Caco-2 (cell line): ENCODE data around the gene CFAP61. TPM values are rescaled to one million over a fixed set of nuclear protein-coding genes. Genes with fewer than 3 reads are reported as not detected.

Experiments
- BruUV-seq: library from RNA; stranded (reverse); fragments of 400-500 nt; replicated peaks from 2 replicates; lab custom pipeline; 2021; lab: Mats Ljungman, UMichigan
- CTCF ChIA-PET: fragments of 300-600 bp; sonication (Branson Sonifier 250); formaldehyde crosslinking; loops from one replicate; lab custom pipeline; 2022; ENCODE audit warnings: antibody characterized with exemption; lab: Charles Lee
- POLR2A ChIA-PET: fragments of 300-600 bp; sonication (Branson Sonifier 250); formaldehyde crosslinking; loops from one replicate; lab custom pipeline; 2022; ENCODE audit warnings: antibody characterized with exemption; lab: Charles Lee
- DNase-seq, 2 experiments: peaks; one replicate each; pipeline versions ENCODE4 v3.0.0 to v3.0.0-alpha.2; 2020 to 2022
- H3K27me3 ChIP-seq: replicated peaks from 2 replicates; pipeline ENCODE4 v1.6.0; 2011; ENCODE audit warnings: low read length; ENCODE audit not compliant: control insufficient read depth, insufficient read depth
- H3K36me3 ChIP-seq: 2 replicates; pipeline ENCODE4 v1.5.1; 2011; ENCODE audit warnings: low read length; ENCODE audit not compliant: control insufficient read depth, insufficient read depth
- H3K4me1 ChIP-seq: fragments of 250-450 bp; sonication (Bioruptor Pico); 2 replicates; pipeline ENCODE4 v1.5.1; 2020; ENCODE audit warnings: mild to moderate bottlenecking
- H3K4me3 ChIP-seq: 2 replicates; pipeline ENCODE4 v1.5.1; 2011; ENCODE audit warnings: low read depth, mild to moderate bottlenecking, control low read depth, low read length
- H3K9me3 ChIP-seq: fragments of 250-450 bp; sonication (Bioruptor Pico); 2 replicates; pipeline ENCODE4 v1.5.1; 2020; ENCODE audit warnings: mild to moderate bottlenecking, moderate library complexity
- H3K27ac Mint-ChIP-seq: one replicate; pipeline ENCODE4 v1.8.0; 2022; ENCODE audit warnings: mixed read lengths; ENCODE audit not compliant: unreplicated experiment
- H3K27me3 Mint-ChIP-seq: one replicate; pipeline ENCODE4 v1.8.0; 2022; ENCODE audit warnings: mixed read lengths; ENCODE audit not compliant: insufficient read depth, unreplicated experiment
- H3K36me3 Mint-ChIP-seq: one replicate; pipeline ENCODE4 v1.8.0; 2022; ENCODE audit warnings: mild to moderate bottlenecking, mixed read lengths; ENCODE audit not compliant: insufficient read depth, unreplicated experiment
- H3K4me1 Mint-ChIP-seq: one replicate; pipeline ENCODE4 v1.8.0; 2022; ENCODE audit warnings: low read depth, mixed read lengths; ENCODE audit not compliant: unreplicated experiment
- H3K4me3 Mint-ChIP-seq: one replicate; pipeline ENCODE4 v1.8.0; 2022; ENCODE audit warnings: mild to moderate bottlenecking, moderate library complexity, mixed read lengths; ENCODE audit not compliant: unreplicated experiment
- H3K9me3 Mint-ChIP-seq: one replicate; pipeline ENCODE4 v1.8.0; 2022; ENCODE audit warnings: mixed read lengths; ENCODE audit not compliant: unreplicated experiment
- intact Hi-C: fragments of 100-400 bp; cut with micrococcal nuclease; formaldehyde crosslinking; loops from one replicate; pipeline ENCODE4 v1.10.0; 2022; ENCODE audit not compliant: unreplicated experiment
- total RNA-seq: library from RNA; stranded (reverse); gene quantifications from 2 replicates; pipeline ENCODE4 v1.2.3, GENCODE V29; 2022
- TF ChIP-seq, protein P1 (sequence below), 2 experiments: fragments of 200-600 bp in 1 of 2; IDR thresholded peaks; 1 replicate in 1 of 2; 2 replicates in 1 of 2; pipeline versions ENCODE4 v1.5.1 to v1.8.0; 2011 to 2022; ENCODE audit warnings: antibody characterized with exemption in 1 of 2, control low read depth in 1 of 2, inconsistent platforms in 1 of 2, low read depth in 1 of 2, low read length in 1 of 2, mild to moderate bottlenecking in 1 of 2, moderate library complexity in 1 of 2; ENCODE audit not compliant: insufficient read depth in 1 of 2, severe bottlenecking in 1 of 2, unreplicated experiment in 1 of 2

The CFAP61 gene
- total RNA-seq, 1 experiment from 2014 or later: not detected

DNA sequence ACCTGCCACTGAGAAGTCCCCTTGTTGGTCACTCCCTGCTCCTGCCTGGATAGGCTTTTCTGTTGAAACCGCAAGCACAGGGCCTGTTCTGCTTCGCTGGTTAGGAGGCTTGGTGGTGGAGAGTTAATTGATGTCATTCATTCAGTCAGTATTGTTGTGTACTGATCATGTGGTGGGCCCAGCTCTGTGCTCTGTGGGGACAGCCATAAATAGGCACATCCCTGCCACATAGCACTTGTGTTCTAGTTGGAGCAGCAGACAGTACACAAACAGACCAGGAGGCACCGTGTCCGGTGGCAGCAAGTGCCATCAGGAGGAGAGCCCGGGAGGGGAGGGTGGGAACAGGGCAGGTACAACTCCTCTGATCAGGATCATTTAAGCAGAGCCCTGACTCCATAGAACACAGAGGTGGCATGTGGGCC, 160.4 kb downstream of the CFAP61 start:
- no peaks in the 10 kb centered on the region for H3K4me1 ChIP-seq
- Mint-ChIP-seq H3K27me3 (no peaks in the 10 kb centered on the region), H3K4me1 (peaks cover 10% of the 10 kb centered on the region), H3K9me3 (no peaks in the 10 kb centered on the region), H3K27ac (no peak overlapping the region), H3K36me3 (no peaks in the 10 kb centered on the region), H3K4me3 (no peak overlapping the region)
- ChIA-PET POLR2A (no interaction called here), CTCF (no interaction called here)
- TF ChIP-seq, protein P1, sequence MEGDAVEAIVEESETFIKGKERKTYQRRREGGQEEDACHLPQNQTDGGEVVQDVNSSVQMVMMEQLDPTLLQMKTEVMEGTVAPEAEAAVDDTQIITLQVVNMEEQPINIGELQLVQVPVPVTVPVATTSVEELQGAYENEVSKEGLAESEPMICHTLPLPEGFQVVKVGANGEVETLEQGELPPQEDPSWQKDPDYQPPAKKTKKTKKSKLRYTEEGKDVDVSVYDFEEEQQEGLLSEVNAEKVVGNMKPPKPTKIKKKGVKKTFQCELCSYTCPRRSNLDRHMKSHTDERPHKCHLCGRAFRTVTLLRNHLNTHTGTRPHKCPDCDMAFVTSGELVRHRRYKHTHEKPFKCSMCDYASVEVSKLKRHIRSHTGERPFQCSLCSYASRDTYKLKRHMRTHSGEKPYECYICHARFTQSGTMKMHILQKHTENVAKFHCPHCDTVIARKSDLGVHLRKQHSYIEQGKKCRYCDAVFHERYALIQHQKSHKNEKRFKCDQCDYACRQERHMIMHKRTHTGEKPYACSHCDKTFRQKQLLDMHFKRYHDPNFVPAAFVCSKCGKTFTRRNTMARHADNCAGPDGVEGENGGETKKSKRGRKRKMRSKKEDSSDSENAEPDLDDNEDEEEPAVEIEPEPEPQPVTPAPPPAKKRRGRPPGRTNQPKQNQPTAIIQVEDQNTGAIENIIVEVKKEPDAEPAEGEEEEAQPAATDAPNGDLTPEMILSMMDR (IDR thresholded peaks at IDR 0.05; ENCODE audit: insufficient read depth in 1 of 2, low read depth in 1 of 2, low read length in 1 of 2, severe bottlenecking in 1 of 2, unreplicated experiment in 1 of 2): no peak
- DNase-seq: no peak
- no peaks in the 10 kb centered on the region for H3K27me3 ChIP-seq
- no peaks in the 10 kb centered on the region for H3K9me3 ChIP-seq
- BruUV-seq: no TSS peak
- intact Hi-C loops: no loop called here
- H3K4me3 ChIP-seq: no peak overlapping the region
- H3K36me3 ChIP-seq: no peaks in the 10 kb centered on the region

- BruUV-seq: no TSS peak
- DNase-seq: no peak
- POLR2A ChIA-PET: no interaction called here
Measured at GRCh38 chr20:20213526-20214121, 161.3 kb downstream of the CFAP61 start.

DNA sequence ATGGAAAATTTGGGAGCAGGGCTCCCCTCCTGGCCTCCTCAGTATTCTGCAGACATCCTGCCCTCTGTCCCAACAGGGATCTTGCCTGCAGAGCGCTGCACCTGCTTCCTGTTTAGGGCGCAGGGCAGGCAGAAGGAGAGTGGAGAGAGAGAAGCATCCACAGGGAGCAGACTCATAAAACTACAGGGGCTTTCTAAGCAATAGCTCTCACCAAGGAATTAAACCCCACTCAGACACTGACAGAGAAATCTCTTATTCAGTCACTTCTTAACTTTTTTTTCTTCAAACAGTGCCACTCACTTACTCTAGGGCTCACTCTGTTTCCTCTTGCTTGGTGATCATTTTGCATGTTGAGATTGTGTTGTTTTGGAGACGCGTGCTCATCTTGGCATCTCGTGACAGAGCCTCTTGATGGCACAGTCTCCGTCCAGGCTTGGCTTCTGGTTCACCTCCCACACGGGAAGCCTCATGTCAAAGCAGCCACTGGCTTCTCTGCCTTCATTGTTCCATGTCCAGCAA, 162.5 kb downstream of the CFAP61 start:
- H3K27me3 ChIP-seq: no peaks in the 10 kb centered on the region
- DNase-seq: no peak
- no peaks in the 10 kb centered on the region for H3K36me3 ChIP-seq
- Mint-ChIP-seq H3K9me3 (no peaks in the 10 kb centered on the region), H3K4me3 (no peak overlapping the region), H3K36me3 (no peaks in the 10 kb centered on the region), H3K27me3 (no peaks in the 10 kb centered on the region), H3K27ac (no peak overlapping the region), H3K4me1 (peaks cover 15% of the 10 kb centered on the region)
- intact Hi-C loops: no loop called here
- TF ChIP-seq, protein P1 (IDR thresholded peaks at IDR 0.05; ENCODE audit: insufficient read depth in 1 of 2, low read depth in 1 of 2, low read length in 1 of 2, severe bottlenecking in 1 of 2, unreplicated experiment in 1 of 2): no peak
- H3K4me3 ChIP-seq: no peak overlapping the region
- H3K4me1 ChIP-seq: no peaks in the 10 kb centered on the region
- BruUV-seq: no TSS peak
- CTCF ChIA-PET: no interaction called here
- H3K9me3 ChIP-seq: no peaks in the 10 kb centered on the region
- POLR2A ChIA-PET: no interaction called here

More at GRCh38 chr20:20213526-20214121, 161.3 kb downstream of the CFAP61 start:
- intact Hi-C loops: no loop called here
- TF ChIP-seq, protein P1 (IDR thresholded peaks at IDR 0.05; ENCODE audit: insufficient read depth in 1 of 2, low read depth in 1 of 2, low read length in 1 of 2, severe bottlenecking in 1 of 2, unreplicated experiment in 1 of 2): no peak
- H3K36me3 Mint-ChIP-seq: no peaks in the 10 kb centered on the region
- H3K4me3 Mint-ChIP-seq: no peak overlapping the region
- CTCF ChIA-PET: no interaction called here
- H3K9me3 ChIP-seq: no peaks in the 10 kb centered on the region
- no peaks in the 10 kb centered on the region for H3K27me3 ChIP-seq
- no peaks in the 10 kb centered on the region for H3K4me1 ChIP-seq
- peaks cover 15% of the 10 kb centered on the region for H3K4me1 Mint-ChIP-seq
- no peak overlapping the region for H3K27ac Mint-ChIP-seq
- H3K4me3 ChIP-seq: no peak overlapping the region
- H3K27me3 Mint-ChIP-seq: no peaks in the 10 kb centered on the region
- H3K9me3 Mint-ChIP-seq: no peaks in the 10 kb centered on the region
- H3K36me3 ChIP-seq: no peaks in the 10 kb centered on the region
